ENCODE measurements around the gene KAZN. TPM values are rescaled to one million over a fixed set of nuclear protein-coding genes. Genes with fewer than 3 reads are reported as not detected.

Gene KAZN
- total RNA-seq, 1 experiment from 2014 or later = 6.9 TPM

DNA sequence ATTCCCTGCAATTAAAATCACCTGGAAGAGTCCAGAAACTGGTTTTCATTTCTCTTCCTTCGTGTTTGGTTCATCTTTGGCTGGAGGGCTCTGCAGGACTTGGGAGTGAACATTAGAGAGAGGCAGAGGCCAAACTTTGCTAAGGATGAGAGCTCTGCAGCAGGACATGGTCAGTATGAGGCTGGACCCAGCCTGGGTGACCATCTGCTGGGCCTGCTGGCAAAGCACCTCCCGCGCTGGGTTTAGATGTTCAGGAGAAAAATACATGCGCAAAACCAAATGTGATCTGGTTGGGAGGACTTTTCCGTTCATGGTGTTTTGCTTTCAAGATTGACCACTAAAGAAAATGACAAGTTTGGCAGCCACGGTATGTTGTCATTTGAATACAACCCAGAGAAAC is 15.9 kb downstream of the KAZN start:
- DNase-seq = no peak
- Histone ChIP-seq H3K36me3 (replicated peaks; ENCODE audit: control insufficient read depth, insufficient read depth, low read length) (no peaks in the 10 kb centered on the region), H3K4me3 (ENCODE audit: insufficient read depth, low read depth, low read length) (no peak overlapping the region), H3K27me3 (ENCODE audit: control insufficient read depth, insufficient read depth, low read length) (no peaks in the 10 kb centered on the region)

DNA sequence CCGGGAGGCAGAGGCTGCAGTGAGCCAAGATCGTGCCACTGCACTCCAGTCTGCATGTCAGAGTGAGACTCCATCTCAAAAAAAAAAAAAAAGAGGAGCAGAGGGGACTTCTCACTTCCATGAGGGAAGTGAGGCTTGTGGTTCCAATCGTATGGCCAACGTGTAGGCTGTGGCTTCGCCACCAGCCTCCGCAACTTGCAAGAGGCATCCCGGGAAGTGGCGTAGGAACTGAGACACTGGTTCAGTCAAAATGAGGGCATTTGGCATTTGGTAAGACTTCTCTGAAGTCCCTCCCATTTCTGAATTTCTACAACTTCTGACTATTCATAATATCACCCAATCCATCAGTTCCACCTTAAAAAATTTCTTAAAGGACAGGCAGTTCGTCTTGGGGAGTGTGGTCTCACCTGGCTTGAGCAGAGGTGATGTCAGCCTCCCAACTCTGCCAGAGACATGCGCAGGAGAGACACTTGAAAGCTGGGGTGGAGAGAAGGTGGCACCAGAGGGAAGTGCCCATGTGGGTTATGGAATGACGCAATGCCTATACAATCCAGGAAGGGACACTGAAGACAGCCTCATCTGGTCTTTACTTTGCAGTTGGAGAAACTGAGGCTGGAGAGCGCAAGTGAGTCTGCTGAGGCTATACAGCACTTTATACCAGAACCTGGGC is 17.2 kb downstream of the KAZN start:
- H3K36me3 ChIP-seq (replicated peaks; ENCODE audit: control insufficient read depth, insufficient read depth, low read length) = no peaks in the 10 kb centered on the region
- H3K27me3 ChIP-seq (ENCODE audit: control insufficient read depth, insufficient read depth, low read length) = no peaks in the 10 kb centered on the region
- H3K4me3 ChIP-seq (ENCODE audit: insufficient read depth, low read depth, low read length) = no peak overlapping the region
- DNase-seq = no peak

DNA sequence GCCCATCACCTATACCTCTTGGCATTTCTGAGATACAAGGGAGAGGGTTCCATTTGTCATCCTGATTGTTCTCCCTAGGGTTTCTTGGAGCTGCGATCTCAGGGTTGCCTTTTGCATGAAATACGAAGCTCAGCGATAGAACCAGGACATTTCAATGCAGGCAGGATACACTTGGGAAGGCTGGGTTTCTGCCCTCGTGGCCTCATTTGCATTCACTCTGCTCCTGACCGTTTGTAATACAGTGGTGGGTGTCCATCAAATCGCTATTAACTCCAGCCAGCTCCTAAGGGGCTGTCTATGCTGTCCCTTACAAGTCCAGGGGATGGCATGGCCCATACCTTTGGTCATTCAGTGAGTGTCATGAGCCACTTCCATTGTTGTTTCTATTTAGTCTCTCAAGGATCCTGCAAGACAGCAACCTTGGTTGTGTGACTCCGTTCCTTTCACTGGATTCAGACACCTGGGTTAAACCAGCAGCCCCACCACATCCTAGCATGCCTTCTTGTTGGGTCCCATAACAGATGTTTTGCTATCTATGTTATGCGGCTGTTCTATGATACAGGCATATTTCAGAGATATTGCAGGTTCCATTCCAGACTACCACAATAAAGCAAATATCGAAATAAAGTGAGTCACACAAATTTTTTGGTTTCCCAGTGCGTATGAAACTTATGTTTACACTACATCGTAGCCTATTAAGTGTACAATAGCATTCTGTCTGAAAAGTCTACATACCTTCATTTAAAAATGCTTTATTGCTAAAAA is 18.3 kb downstream of the KAZN start:
- Histone ChIP-seq H3K36me3 (replicated peaks; ENCODE audit: control insufficient read depth, insufficient read depth, low read length) (no peaks in the 10 kb centered on the region), H3K27me3 (ENCODE audit: control insufficient read depth, insufficient read depth, low read length) (no peaks in the 10 kb centered on the region), H3K4me3 (ENCODE audit: insufficient read depth, low read depth, low read length) (no peak overlapping the region)
- DNase-seq = no peak

DNA sequence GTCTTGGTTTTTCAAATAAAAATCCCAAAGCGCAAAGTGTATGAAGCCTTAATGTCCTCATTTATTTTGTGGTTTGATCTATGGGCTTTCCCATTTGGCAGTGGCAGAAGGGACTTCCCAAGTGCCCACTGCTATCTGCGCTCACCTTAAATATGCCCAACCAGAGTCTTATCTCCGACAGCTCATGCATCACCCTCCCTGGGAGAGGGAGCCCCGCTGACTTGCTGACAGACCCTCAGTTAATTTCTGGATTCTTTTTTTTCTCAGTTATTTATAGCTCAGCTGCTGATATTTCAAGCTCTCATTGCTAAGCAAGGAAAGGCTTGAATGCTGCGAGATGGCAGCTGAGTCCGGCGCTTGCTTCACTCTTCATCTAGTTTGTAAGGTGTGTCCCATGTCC is 19.3 kb downstream of the KAZN start:
- Histone ChIP-seq H3K36me3 (replicated peaks; ENCODE audit: control insufficient read depth, insufficient read depth, low read length) (no peaks in the 10 kb centered on the region), H3K4me3 (ENCODE audit: insufficient read depth, low read depth, low read length) (no peak overlapping the region), H3K27me3 (ENCODE audit: control insufficient read depth, insufficient read depth, low read length) (no peaks in the 10 kb centered on the region)
- DNase-seq = no peak

DNA sequence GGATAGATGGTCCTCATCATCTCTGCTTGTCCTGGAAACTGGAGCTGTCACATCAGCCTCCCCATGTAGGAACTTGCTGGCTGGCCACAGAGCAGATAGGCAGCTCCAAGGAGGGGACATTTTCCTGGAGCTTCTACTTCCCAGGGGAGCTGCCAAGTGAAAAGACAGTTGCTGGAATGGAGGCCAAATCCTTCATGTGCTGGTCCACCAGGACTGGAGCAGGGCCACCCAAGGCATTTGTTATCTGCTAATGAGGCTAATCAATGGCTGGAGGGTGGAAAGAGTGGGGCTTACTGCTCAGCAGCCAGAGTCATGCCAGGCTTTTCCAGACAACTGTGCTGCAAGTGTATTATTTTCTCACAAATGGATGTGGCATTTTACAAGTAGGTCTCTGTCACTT is 22.5 kb downstream of the KAZN start:
- Histone ChIP-seq H3K27me3 (ENCODE audit: control insufficient read depth, insufficient read depth, low read length) (no peaks in the 10 kb centered on the region), H3K36me3 (replicated peaks; ENCODE audit: control insufficient read depth, insufficient read depth, low read length) (no peaks in the 10 kb centered on the region), H3K4me3 (ENCODE audit: insufficient read depth, low read depth, low read length) (no peak overlapping the region)
- DNase-seq = no peak

DNA sequence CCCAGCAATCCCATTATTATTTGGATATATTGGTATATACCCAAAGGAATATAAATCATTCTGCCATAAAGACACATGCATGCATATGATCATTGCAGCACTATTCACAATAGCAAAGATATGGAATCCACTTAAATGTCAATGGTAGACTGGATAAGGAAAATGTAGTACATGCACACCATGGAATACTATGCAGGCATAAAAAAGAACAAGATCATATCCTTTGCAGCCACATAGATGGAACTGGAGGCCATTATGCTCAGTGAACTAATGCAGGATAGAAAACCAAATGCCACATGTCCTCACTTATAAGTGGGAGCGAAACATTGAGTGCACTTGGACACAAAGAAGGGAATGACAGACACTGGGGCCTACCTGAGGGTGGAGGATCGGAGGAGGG is 24.6 kb downstream of the KAZN start:
- no peaks in the 10 kb centered on the region for H3K27me3 ChIP-seq (ENCODE audit: control insufficient read depth, insufficient read depth, low read length)
- H3K36me3 ChIP-seq (replicated peaks; ENCODE audit: control insufficient read depth, insufficient read depth, low read length) = no peaks in the 10 kb centered on the region
- DNase-seq = no peak
- H3K4me3 ChIP-seq (ENCODE audit: insufficient read depth, low read depth, low read length) = no peak overlapping the region

DNA sequence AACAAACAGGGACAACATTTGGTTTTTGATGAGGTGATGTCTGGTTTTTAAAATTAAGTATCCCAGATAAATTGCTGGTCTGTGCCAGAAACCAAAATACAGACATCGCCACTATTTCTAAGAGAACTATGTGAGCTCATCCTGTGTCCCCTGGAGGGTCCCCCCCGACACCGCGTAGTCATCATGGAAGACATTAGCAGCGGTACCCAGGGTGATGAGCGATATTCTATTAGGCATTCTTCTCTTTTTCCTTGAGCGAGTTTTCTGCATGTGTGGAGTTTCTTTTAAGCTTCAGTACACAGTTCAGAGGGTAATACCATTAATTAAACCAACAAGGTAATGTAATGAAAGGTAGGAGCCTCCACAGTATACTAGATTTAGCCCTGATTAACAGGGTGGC is 26.5 kb downstream of the KAZN start:
- Histone ChIP-seq H3K4me3 (ENCODE audit: insufficient read depth, low read depth, low read length) (no peak overlapping the region), H3K27me3 (ENCODE audit: control insufficient read depth, insufficient read depth, low read length) (no peaks in the 10 kb centered on the region), H3K36me3 (replicated peaks; ENCODE audit: control insufficient read depth, insufficient read depth, low read length) (no peaks in the 10 kb centered on the region)
- DNase-seq = no peak

DNA sequence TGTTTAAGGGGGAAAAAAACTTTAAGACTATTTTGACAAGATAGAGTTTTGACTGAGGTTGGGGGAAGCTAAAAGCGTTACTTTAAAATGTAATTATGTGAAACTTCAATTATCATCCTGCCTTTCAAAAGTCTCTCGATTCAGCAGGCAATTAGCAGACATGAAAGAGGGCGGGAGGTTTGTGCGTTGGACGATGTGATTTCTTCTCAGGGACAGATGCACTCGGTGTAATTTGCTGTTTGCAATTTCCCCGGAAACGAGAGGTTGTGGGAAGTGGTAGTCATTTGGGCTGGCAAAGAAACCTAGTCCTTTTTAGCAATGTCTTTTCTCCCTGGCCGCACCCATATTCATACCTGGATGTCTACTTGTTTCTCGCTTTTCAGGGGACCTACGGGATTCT is 27.1 kb downstream of the KAZN start:
- H3K36me3 ChIP-seq (replicated peaks; ENCODE audit: control insufficient read depth, insufficient read depth, low read length) = no peaks in the 10 kb centered on the region
- no peak for DNase-seq
- H3K27me3 ChIP-seq (ENCODE audit: control insufficient read depth, insufficient read depth, low read length) = no peaks in the 10 kb centered on the region
- no peak overlapping the region for H3K4me3 ChIP-seq (ENCODE audit: insufficient read depth, low read depth, low read length)

DNA sequence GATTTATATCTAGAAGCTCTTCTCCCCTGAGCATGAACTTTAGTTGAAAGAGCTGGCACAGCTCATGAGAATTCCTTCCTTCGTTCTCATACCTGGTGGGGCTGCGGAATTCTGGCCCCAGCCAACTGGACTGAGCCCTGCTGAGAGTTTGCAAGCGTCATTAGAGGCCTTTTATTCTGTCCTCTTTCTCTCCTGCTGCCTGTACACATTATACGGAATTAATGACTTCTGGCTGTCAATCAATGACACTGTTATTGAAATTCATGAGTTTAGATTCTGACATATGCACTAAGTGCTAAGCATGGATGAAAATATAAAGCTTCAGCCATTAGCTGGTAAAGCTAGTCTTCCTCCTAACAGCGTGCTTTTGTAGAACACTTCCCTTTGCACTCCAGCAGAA is 27.5 kb downstream of the KAZN start:
- DNase-seq = no peak
- Histone ChIP-seq H3K27me3 (ENCODE audit: control insufficient read depth, insufficient read depth, low read length) (no peaks in the 10 kb centered on the region), H3K4me3 (ENCODE audit: insufficient read depth, low read depth, low read length) (no peak overlapping the region), H3K36me3 (replicated peaks; ENCODE audit: control insufficient read depth, insufficient read depth, low read length) (no peaks in the 10 kb centered on the region)

DNA sequence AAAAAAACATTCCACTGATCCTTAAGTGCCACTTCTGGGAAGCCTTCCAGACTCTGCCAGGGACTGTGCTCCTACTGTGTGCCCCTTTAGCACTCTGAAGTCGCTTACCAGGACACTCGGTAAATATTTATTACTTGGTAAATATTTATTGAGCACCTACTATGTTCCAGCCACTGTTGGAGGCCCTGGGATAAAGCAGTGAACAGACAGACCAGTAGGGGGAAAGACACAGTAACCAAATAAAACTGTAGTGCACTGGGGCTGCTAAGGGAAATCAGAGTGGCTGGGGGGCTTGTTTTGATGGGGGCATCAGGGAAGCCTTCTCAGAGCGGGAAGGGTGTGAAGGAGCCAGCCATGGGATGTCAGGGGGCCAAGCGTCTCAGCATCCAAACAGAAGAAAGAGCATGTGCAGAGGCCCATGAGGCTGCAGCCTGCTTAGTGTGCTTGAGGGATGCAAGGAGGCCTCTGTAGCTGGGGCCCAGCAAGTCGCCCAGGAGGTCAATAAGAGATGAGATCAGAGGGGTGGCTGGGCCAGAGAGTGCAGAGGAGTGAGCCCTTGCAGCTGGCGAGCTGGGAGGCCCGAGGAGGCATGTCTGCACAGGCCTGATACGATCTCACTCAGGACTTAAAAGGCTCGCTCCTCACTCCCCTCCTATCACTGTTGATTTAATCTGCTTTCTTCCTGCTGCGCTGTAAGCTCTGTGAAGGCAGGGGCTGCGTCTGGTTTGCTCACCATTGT is 28.6 kb downstream of the KAZN start:
- H3K36me3 ChIP-seq (replicated peaks; ENCODE audit: control insufficient read depth, insufficient read depth, low read length) = no peaks in the 10 kb centered on the region
- no peaks in the 10 kb centered on the region for H3K27me3 ChIP-seq (ENCODE audit: control insufficient read depth, insufficient read depth, low read length)
- no peak overlapping the region for H3K4me3 ChIP-seq (ENCODE audit: insufficient read depth, low read depth, low read length)
- peak; percentile 42 for DNase-seq

DNA sequence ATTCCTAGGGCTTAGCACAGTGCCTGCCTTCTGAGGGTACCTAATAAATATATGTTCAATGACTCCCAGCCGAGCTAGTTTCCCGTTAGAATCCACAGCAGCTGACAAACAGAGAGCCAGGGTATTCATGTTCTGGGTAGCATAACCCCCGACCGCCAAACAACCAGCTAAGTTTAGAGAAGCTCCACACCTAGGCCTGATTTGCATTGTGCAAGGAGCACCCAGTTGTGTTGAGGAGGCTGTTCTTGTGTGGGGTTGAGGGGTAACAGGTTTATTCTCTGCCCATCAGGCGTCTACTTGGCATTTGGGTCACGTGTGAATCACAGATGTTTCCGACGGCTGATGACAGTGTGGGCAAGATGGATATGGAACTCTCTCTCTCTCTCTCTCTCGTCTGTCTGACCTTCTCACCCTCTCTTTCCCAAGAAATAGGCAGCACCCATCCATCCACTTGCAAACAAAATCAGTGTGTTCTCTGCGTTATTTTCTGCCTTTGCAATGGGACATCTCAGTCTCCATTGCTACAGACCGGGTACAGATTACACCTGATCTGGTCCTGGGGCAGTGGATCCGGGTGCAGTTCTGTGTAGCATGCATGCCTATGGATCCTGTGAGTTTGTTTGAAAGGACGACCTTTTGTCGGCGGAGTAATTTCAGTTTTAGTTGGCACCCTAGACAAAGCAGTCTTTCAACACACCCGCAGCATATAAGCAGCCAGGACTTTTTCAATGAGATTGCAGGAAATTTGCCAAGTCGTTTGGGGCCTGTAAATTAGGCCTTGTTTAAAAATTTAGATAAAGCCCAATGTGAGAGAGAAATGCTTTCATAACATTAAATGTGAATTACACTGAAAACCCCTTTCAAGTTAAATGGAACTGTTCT is 29.4 kb downstream of the KAZN start:
- Histone ChIP-seq H3K36me3 (replicated peaks; ENCODE audit: control insufficient read depth, insufficient read depth, low read length) (no peaks in the 10 kb centered on the region), H3K27me3 (ENCODE audit: control insufficient read depth, insufficient read depth, low read length) (no peaks in the 10 kb centered on the region), H3K4me3 (ENCODE audit: insufficient read depth, low read depth, low read length) (no peak overlapping the region)
- no peak for DNase-seq

DNA sequence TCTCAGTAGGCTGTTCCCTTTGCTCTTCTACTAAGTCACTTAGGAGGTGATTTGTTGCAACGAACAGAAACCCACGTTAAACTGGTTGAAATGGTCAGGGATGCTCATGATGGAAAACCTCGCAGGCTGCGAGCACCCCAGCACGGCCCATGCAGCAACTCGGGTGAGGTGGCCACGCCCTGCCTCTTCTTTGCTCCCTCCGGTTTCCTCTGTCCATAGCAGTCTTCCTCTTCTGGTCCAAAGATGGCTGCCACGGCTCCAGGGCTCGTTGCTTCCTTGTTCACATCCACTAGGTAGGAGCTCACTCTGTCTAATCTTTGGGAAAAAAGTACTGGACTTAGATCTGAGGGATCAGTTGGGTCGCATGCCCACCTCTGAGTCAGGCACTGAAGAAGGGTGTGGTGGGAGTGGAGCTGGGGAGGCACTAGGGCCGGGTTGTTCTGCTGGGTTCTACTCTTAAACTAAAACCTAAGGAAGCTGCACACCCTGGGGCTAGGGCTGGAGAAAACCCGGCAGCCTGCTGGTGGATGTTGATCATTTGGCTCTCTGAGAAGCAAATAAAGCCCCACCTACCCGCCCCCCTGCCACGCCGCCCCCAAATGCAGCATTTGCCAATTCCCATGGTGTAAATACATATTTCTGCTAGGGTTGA is 31.0 kb downstream of the KAZN start:
- Histone ChIP-seq H3K4me3 (ENCODE audit: insufficient read depth, low read depth, low read length) (no peak overlapping the region), H3K27me3 (ENCODE audit: control insufficient read depth, insufficient read depth, low read length) (no peaks in the 10 kb centered on the region), H3K36me3 (replicated peaks; ENCODE audit: control insufficient read depth, insufficient read depth, low read length) (no peaks in the 10 kb centered on the region)
- DNase-seq = no peak

DNA sequence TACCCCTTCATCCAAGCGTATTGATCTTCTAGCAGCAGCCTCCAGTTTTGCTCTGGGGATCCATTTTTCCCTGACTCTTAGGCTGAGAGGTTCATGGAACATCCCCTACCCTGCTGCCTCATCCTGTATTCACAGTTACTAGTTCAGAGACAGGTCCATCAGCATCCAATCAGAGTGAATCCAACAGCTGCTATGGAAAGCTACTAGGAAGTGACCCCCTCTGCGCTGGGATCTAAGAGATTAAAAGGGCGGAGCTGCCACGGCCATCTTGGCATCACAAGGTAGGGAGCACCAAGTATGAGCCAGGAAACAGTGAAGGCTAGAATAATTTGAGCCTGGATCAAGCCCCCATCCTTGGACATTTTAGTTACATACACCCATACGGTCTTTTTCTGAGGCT is 32.5 kb downstream of the KAZN start:
- no peaks in the 10 kb centered on the region for H3K36me3 ChIP-seq (replicated peaks; ENCODE audit: control insufficient read depth, insufficient read depth, low read length)
- no peak overlapping the region for H3K4me3 ChIP-seq (ENCODE audit: insufficient read depth, low read depth, low read length)
- no peaks in the 10 kb centered on the region for H3K27me3 ChIP-seq (ENCODE audit: control insufficient read depth, insufficient read depth, low read length)
- DNase-seq = no peak

DNA sequence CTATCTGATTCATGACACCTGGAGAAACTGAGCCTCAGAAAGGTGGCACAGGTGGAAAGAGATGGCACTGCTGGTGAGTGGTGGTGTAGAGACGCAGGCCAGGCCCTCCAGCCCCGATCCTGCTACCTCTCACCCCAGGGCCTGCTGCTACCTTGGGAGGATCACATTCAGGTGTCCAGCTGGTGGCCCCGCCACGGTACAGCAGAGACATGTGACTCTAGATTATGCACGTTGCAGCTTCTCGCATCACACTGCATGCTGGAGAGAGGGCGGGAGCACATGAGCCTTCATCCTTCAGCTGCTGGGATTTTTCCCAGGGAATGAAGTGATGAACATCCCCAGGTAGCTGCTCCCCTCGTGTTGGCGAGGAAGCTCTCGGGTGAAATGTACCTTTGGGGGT is 32.9 kb downstream of the KAZN start:
- Histone ChIP-seq H3K4me3 (ENCODE audit: insufficient read depth, low read depth, low read length) (no peak overlapping the region), H3K27me3 (ENCODE audit: control insufficient read depth, insufficient read depth, low read length) (no peaks in the 10 kb centered on the region), H3K36me3 (replicated peaks; ENCODE audit: control insufficient read depth, insufficient read depth, low read length) (no peaks in the 10 kb centered on the region)
- no peak for DNase-seq
